HG03520 (cell line): ENCODE data around the gene ZNF276.
"Not testable (repeated sequence)": the region's sequence is repeated elsewhere in the genome, so short reads cannot be mapped to it uniquely, and the experiment has no call there.

Experiments
- ATAC-seq: cut with Tn5 transposase; IDR thresholded peaks from one replicate; pipeline ENCODE4 v1.9.1; 2021; ENCODE audit warnings: mild to moderate bottlenecking, moderate library complexity; ENCODE audit not compliant: unreplicated experiment

The ZNF276 gene

GRCh38 chr16:89720813-89721545, at the start of gene ZNF276, which contains the start of gene VPS9D1:
TSS of gene ZNF276 (plus strand) at chr16:89721537. CDS start at chr16:89721641, 104 bp downstream.
TSS of gene VPS9D1 (minus strand) at chr16:89720898. CDS start at chr16:89720861, 37 bp downstream.
- ATAC-seq: peak; percentile 32

DNA sequence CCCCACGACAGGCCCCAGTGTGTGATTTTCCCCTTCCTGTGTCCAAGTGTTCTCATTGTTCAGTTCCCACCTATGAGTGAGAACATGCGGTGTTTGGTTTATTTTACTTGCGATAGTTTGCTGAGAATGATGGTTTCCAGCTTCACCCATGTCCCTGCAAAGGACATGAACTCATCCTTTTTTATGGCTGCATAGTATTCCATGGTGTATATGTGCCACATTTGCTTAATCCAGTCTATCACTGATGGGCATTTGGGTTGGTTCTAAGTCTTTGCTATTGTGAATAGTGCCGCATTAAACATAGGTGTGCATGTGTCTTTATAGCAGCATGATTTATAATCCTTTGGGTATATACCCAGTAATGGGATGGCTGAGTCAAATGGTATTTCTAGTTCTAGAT, 49.8 kb upstream of the ZNF276 start:
- ATAC-seq: not testable (repeated sequence)

GRCh38 chr16:89672177-89672941, 49.0 kb upstream of the ZNF276 start:
- ATAC-seq: no peak

DNA sequence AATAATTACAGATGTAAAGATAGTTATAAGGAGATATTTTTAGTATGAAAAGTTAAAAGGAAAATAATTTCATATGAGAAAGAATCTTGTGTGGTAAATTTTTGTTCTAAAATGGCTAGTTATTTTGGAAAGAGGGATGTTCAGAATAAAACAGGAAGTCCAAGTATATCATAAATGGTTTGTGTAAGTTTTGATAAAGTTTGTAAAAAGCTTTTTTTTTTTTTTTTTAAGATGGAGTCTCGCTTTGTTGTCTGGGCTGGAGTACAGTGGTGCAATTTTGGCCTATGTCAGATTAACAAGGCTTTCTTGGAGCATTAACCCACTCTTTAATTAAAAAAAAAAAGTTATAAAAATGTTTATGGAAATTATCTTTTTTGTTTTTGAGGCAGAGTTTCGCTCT, 43.1 kb upstream of the ZNF276 start:
- no peak for ATAC-seq

- no peak for ATAC-seq
These were observed 35.4 kb upstream of the ZNF276 start for GRCh38 chr16:89685916-89686315.

DNA sequence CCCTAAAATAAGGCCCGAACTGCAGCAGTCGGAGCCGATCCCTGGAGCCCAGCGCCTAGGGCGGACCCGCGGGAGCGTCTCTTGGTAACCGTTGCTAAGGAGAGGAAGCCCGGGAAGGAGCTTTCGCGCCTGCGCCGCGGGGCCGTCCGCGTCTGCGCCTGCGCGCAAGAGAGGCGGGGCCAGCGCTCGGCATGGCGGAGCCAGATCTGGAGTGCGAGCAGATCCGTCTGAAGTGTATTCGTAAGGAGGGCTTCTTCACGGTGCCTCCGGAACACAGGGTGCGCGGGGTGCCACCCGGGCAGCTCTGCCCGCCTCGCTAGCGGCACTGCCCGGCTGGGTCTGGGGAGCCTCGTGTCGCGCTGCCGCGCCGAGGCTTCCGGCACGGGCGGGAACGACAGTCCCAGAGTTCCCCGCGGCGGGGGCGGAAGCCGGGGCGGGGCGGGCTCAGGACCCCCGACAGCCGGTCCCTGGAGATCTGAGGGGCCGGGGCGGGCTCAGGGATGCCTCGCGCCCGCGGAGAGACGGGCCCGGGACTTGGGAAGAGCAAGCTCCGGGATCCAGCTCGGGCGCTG, 34.7 kb upstream of the ZNF276 start, which contains the start of gene CDK10:
CDK10 (plus strand) TSS at position 170 of the 572 bp plus-strand sequence; CDS start at position 192, 22 bp downstream.
- ATAC-seq: peak; percentile 74

- peak; percentile 32 for ATAC-seq
These were observed 34.0 kb upstream of the ZNF276 start for GRCh38 chr16:89687092-89687940.

- no peak for ATAC-seq
These were observed 32.9 kb upstream of the ZNF276 start for GRCh38 chr16:89688395-89688794.

DNA sequence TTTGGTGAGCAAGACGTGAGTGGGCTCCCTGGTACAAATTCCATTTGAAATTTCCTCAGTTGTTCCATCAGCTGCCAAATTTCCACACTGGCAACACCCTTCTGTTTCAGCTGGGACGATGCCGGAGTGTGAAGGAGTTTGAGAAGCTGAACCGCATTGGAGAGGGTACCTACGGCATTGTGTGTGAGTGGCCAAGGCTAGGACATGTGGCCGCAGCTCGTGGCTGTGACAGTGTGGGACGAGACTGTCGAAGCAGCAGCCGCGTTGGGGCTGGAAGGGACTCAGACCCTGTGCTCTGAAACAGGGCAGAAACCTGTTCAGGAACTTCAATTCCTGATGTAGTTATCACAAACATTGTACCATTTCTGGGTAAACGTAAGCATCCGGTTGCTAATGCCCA, 32.2 kb upstream of the ZNF276 start:
- no peak for ATAC-seq

GRCh38 chr16:89689621-89690020, 31.7 kb upstream of the ZNF276 start:
- not testable (repeated sequence) for ATAC-seq

DNA sequence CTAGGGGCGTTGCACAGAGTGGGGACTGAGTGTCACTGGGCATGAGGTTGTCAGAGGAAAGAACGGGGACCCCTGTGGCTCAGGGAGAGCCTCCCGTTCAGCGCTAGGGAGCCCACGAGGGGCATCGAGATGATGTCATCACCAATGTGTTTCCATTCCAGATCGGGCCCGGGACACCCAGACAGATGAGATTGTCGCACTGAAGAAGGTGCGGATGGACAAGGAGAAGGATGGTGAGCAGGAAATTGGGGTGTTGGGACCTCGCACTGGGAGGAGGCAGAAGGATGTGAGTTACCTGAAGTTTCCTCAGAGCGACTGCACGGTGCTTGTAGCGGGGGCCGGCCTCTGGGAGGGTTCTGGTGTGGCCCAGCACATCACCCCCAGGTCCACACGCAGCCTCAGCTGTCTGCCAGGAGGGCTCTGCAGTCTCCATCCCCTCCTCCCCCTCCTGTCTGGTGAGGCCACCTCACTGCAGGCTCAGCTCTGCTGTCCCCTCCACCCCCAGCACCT, 30.9 kb upstream of the ZNF276 start:
- ATAC-seq: no peak

- ATAC-seq: no peak
These were observed 29.9 kb upstream of the ZNF276 start for GRCh38 chr16:89691231-89691985.

GRCh38 chr16:89691986-89692569, 29.3 kb upstream of the ZNF276 start:
- ATAC-seq: no peak

GRCh38 chr16:89693289-89693731, 28.0 kb upstream of the ZNF276 start:
- no peak for ATAC-seq

GRCh38 chr16:89693931-89694783, 27.2 kb upstream of the ZNF276 start:
- ATAC-seq: no peak

GRCh38 chr16:89694784-89695085, 26.6 kb upstream of the ZNF276 start:
- ATAC-seq: not testable (repeated sequence)

- no peak for ATAC-seq
These were observed 26.1 kb upstream of the ZNF276 start for GRCh38 chr16:89695086-89695874.
